Measurements from ENCODE around the gene GAGE12H. TPM values are rescaled to one million over a fixed set of nuclear protein-coding genes. Genes with fewer than 3 reads are reported as not detected.

GAGE12H gene
- total RNA-seq, 4 donors from 2014 or later, result not detected

DNA sequence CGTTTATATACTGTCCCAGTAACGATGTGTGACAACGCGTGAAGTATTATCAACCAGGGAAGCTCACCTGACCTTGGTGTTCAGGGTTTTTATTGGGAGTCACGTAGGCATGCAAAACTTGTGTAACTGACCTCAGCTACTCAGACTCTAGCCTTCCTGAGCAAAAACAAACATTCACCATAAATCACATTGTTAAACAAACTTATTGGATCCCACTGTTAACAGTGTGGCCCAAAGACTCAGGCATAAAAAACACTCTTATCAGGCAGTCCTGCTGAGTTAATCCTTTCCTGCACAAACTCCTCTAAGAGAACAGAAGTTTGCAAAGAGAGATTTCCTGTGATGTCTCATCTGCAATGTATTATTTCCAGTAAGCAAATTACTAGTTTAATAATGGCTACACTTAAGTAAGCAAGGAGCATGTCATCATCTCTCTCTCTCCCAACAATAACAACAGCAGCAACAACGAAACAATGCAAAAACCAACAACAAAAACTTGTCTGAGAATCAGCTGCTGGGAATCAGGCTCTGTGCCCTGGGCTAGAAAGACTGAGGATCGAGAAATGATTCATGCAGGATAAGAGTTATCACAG lies 31.1 kb downstream of the GAGE12H start:
- no peak overlapping the region for H3K4me3 ChIP-seq (ENCODE audit: low read depth, poor library complexity, severe bottlenecking)
- no peak for DNase-seq (ENCODE audit: low spot score in 2 of 2)
- intact Hi-C loops (cut with DNase I; ENCODE audit: low total_unique reads), result no loop called here
- WGBS, 2 donors, result 47 to 67% methylated on average over 7 of the region's 7 CpGs
- TF ChIP-seq, protein P1, sequence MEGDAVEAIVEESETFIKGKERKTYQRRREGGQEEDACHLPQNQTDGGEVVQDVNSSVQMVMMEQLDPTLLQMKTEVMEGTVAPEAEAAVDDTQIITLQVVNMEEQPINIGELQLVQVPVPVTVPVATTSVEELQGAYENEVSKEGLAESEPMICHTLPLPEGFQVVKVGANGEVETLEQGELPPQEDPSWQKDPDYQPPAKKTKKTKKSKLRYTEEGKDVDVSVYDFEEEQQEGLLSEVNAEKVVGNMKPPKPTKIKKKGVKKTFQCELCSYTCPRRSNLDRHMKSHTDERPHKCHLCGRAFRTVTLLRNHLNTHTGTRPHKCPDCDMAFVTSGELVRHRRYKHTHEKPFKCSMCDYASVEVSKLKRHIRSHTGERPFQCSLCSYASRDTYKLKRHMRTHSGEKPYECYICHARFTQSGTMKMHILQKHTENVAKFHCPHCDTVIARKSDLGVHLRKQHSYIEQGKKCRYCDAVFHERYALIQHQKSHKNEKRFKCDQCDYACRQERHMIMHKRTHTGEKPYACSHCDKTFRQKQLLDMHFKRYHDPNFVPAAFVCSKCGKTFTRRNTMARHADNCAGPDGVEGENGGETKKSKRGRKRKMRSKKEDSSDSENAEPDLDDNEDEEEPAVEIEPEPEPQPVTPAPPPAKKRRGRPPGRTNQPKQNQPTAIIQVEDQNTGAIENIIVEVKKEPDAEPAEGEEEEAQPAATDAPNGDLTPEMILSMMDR (IDR thresholded peaks at IDR 0.05), result no peak
- TF ChIP-seq POLR2A (IDR thresholded peaks at IDR 0.05), result no peak

GRCh38 chrX:49618574-49618973 lies 38.8 kb downstream of the GAGE12H start:
- 80 to 89% methylated on average over 2 of the region's 2 CpGs for WGBS, 2 donors
- TF ChIP-seq, protein P1 (IDR thresholded peaks at IDR 0.05), result no peak
- no peak for TF ChIP-seq POLR2A (IDR thresholded peaks at IDR 0.05)
- intact Hi-C loops (cut with DNase I; ENCODE audit: low total_unique reads), result no loop called here
- no peak overlapping the region for H3K4me3 ChIP-seq (ENCODE audit: low read depth, poor library complexity, severe bottlenecking)
- DNase-seq (ENCODE audit: low spot score in 2 of 2), result no peak

DNA sequence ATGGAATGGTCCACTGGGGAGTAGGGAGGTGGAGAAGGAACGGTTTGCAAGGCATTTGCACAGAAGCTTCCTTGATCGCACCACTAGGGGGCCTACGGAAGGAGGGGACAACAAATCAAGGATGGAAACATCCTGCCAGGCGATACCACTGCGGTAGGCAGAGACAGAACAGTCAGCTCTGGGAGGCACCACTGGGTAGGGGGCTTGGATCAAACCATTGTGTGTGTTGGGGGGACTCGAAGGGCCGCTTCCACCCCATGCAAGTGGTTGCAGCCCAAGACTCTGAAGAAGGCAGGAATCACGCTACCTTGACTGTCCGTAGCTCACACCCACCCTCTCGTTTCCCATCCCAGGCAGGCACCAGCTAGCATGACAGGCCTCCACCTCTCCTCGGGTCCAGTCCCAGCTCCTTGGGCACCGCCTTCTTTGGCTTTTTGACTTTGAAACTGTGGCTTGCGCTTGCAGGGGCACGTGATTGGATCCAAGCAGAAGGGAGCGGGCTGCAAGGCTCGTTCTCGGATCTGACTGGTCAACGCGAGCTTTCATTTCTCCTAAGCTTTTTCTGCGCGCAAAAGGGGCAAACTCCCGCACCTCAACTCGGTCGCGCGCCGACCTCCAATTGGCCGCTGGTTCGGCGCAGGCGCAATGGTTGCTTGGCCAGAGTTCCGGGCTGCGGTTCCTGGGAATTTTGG lies 47.5 kb downstream of the GAGE12H start:
- WGBS, 2 donors, result 71 to 84% methylated on average over 25 to 33 of the region's 33 CpGs
- no peak overlapping the region for H3K4me3 ChIP-seq (ENCODE audit: low read depth, poor library complexity, severe bottlenecking)
- TF ChIP-seq POLR2A (IDR thresholded peaks at IDR 0.05), result no peak
- TF ChIP-seq, protein P1 (IDR thresholded peaks at IDR 0.05), result no peak
- DNase-seq (ENCODE audit: low spot score in 2 of 2), result no peak
- intact Hi-C loops (cut with DNase I; ENCODE audit: low total_unique reads), result no loop called here

Other genes with a start within 250 kb of the GAGE12H start
- gene GAGE13, start 248.4 kb upstream of the GAGE12H start, total RNA-seq, result not detected
- not detected for gene GAGE12C, start 47.8 kb upstream of the GAGE12H start, total RNA-seq
- not detected for gene GAGE12D, start 38.2 kb upstream of the GAGE12H start, total RNA-seq
- gene GAGE12E, start 28.7 kb upstream of the GAGE12H start, total RNA-seq, result not detected
- not detected for gene GAGE12F, start 19.1 kb upstream of the GAGE12H start, total RNA-seq
- not detected for gene GAGE12G, start 9.5 kb upstream of the GAGE12H start, total RNA-seq
- gene GAGE2A, start 9.5 kb downstream of the GAGE12H start, total RNA-seq, result not detected
- gene GAGE1, start 19.1 kb downstream of the GAGE12H start, total RNA-seq, result not detected
- not detected for gene PAGE1, start 116.0 kb downstream of the GAGE12H start, total RNA-seq
- not detected for gene PAGE4, start 249.4 kb downstream of the GAGE12H start, total RNA-seq

All from lower leg skin (tissue), 4 donors.